Medulla oblongata (tissue), 1 donor: ENCODE measurements around the gene IFNA4.
A peak's percentile ranks its signal among the peaks of the same experiment; 100 is the strongest.
"Not testable (repeated sequence)": the region's sequence is repeated elsewhere in the genome, so short reads cannot be mapped to it uniquely, and the experiment has no call there.

Source experiments
- DNase-seq: peaks from one replicate; pipeline ENCODE4 v3.0.0-alpha.2; 2015; ENCODE audit errors: extremely low spot score

The IFNA4 gene

GRCh38 chr9:21166560-21166959, 20.8 kb downstream of the IFNA4 start, which contains the start of gene IFNA21:
Gene IFNA21, minus strand, starts transcription at chr9:21166660. Its CDS starts 48 bp downstream, at chr9:21166612.
- DNase-seq: not testable (repeated sequence)

DNA sequence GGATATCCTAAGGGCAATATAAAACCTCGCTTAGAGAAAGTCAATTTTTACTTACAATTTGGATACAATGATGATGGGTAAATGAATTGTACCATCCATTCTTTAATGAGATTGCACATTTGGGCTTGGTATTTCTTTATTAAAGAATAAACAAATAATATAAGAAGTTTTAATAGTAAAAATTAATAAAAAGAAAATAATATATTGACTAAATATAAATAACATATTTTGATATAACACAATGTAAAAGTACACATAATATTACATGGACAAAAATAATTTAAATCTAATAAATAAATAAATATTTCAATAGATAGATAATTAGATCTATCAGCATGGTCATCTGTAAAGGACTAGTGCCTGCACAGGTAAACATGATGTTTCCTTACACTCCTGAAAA, 21.9 kb downstream of the IFNA4 start:
- DNase-seq: no peak

- peak; percentile 6 for DNase-seq
Observed at GRCh38 chr9:21160178-21160577, 27.2 kb downstream of the IFNA4 start.

GRCh38 chr9:21155501-21155900, 31.9 kb downstream of the IFNA4 start:
- DNase-seq: no peak

GRCh38 chr9:21154018-21154608, 33.3 kb downstream of the IFNA4 start:
- DNase-seq: peak; percentile 59

GRCh38 chr9:21153336-21154017, 33.9 kb downstream of the IFNA4 start:
- no peak for DNase-seq

GRCh38 chr9:21144603-21145002, 42.8 kb downstream of the IFNA4 start:
- DNase-seq: no peak

DNA sequence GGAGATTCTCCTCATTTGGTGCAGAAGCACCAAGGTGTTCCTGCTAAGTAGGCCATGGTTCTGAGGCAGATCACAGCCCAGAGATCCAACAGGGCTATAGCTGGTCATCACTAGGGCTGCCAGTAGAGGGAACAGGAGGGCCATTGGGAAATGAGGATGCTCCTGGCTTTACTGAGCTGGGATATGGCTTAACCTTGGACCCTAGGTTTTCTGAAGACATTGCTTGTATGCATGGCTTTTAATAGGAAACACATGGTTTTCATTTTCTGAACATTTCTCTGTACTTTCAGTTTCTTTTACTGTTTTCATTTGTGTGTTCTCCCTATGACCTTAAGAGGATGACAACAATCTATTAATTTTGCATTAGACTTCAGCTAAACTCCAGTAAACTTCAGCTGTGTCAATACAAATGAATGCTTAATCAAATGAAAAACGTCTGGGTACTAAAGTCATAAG, 45.9 kb downstream of the IFNA4 start, which contains the start of gene IFNW1:
IFNW1 (minus strand) TSS at position 406 of the 456 bp plus-strand sequence; CDS start at position 144, 262 bp downstream.
- DNase-seq: no peak

GRCh38 chr9:21137020-21137419, 50.4 kb downstream of the IFNA4 start:
- no peak for DNase-seq
